DMS 273 treated with DMSO at 0.1 percent for 48 hours (cell line): ENCODE measurements around the gene COL19A1.
"Not testable (repeated sequence)": the region's sequence is repeated elsewhere in the genome, so short reads cannot be mapped to it uniquely, and the experiment has no call there.

Experiments used
- DNase-seq: peaks from one replicate; lab custom pipeline; 2025; lab: John Stamatoyannopoulos, UW

Gene COL19A1

GRCh38 chr6:69866770-69867638, 648 bp downstream of the COL19A1 start:
- peak; percentile 22 for DNase-seq

- DNase-seq, result no peak
Observed at GRCh38 chr6:69867639-69867976, 1.3 kb downstream of the COL19A1 start.

GRCh38 chr6:69868252-69868804, 2.0 kb downstream of the COL19A1 start:
- no peak for DNase-seq

- DNase-seq, result peak; percentile 71
Observed at GRCh38 chr6:69868961-69869360, 2.6 kb downstream of the COL19A1 start.

- DNase-seq, result peak; percentile 38
Observed at GRCh38 chr6:69871107-69871506, 4.8 kb downstream of the COL19A1 start.

- no peak for DNase-seq
Observed at GRCh38 chr6:69873291-69873690, 6.9 kb downstream of the COL19A1 start.

GRCh38 chr6:69875715-69876114, 9.4 kb downstream of the COL19A1 start:
- no peak for DNase-seq

- DNase-seq, result no peak
Observed at GRCh38 chr6:69878795-69879194, 12.4 kb downstream of the COL19A1 start.

GRCh38 chr6:69880601-69881000, 14.2 kb downstream of the COL19A1 start:
- DNase-seq, result no peak

- no peak for DNase-seq
Observed at GRCh38 chr6:69881322-69882151, 15.2 kb downstream of the COL19A1 start.

GRCh38 chr6:69883551-69883950, 17.2 kb downstream of the COL19A1 start:
- DNase-seq, result no peak

- DNase-seq, result no peak
Observed at GRCh38 chr6:69884231-69884630, 17.9 kb downstream of the COL19A1 start.

- DNase-seq, result no peak
Observed at GRCh38 chr6:69887026-69887425, 20.7 kb downstream of the COL19A1 start.

GRCh38 chr6:69887714-69888345, 21.5 kb downstream of the COL19A1 start:
- no peak for DNase-seq

GRCh38 chr6:69888482-69889233, 22.3 kb downstream of the COL19A1 start:
- DNase-seq, result no peak

- not testable (repeated sequence) for DNase-seq
Observed at GRCh38 chr6:69889234-69889974, 23.0 kb downstream of the COL19A1 start.

- not testable (repeated sequence) for DNase-seq
Observed at GRCh38 chr6:69892561-69892960, 26.2 kb downstream of the COL19A1 start.

GRCh38 chr6:69893266-69893665, 26.9 kb downstream of the COL19A1 start:
- not testable (repeated sequence) for DNase-seq

GRCh38 chr6:69894578-69895347, 28.4 kb downstream of the COL19A1 start:
- DNase-seq, result peak; percentile 71

- DNase-seq, result no peak
Observed at GRCh38 chr6:69895396-69895795, 29.0 kb downstream of the COL19A1 start.
